Heart right ventricle (tissue), 16 donors: ENCODE measurements around the gene UBB. TPM values are rescaled to one million over a fixed set of nuclear protein-coding genes. Genes with fewer than 3 reads are reported as not detected.

Experiments
- ATAC-seq, 8 donors: fragments of 200-7000 bp; cut with Tn5 transposase; one replicate each; pipeline ENCODE4 v1.9.1; 2020; ENCODE audit warnings: mild to moderate bottlenecking in 8 of 8, moderate library complexity in 8 of 8, moderate number of reproducible peaks in 1 of 8
- DNase-seq, 2 donors: peaks; one replicate each; pipeline ENCODE4 v3.0.0-alpha.2; 2020
- H3K27ac ChIP-seq, 10 donors: fragments of 200-600 bp; sonication (generic) in 2 of 10; one replicate each; pipeline versions ENCODE4 v1.5.0 to v1.8.0; 2020 to 2022; ENCODE audit warnings: mild to moderate bottlenecking in 3 of 10
- H3K27me3 ChIP-seq, 7 donors: fragments of 200-600 bp; one replicate each; pipeline ENCODE4 v1.8.0; 2021 to 2022; ENCODE audit warnings: mild to moderate bottlenecking in 2 of 7
- H3K36me3 ChIP-seq, 9 donors: fragments of 200-600 bp; sonication (generic) in 1 of 9; one replicate each; pipeline versions ENCODE4 v1.5.0 to v1.8.0; 2020 to 2022; ENCODE audit warnings: mild to moderate bottlenecking in 2 of 9
- H3K4me1 ChIP-seq, 9 donors: fragments of 200-600 bp; sonication (generic) in 1 of 9; one replicate each; pipeline versions ENCODE4 v1.5.0 to v1.8.0; 2020 to 2022; ENCODE audit warnings: mild to moderate bottlenecking in 4 of 9
- H3K4me3 ChIP-seq, 10 donors: fragments of 200-600 bp; sonication (generic) in 2 of 10; one replicate each; pipeline versions ENCODE4 v1.5.0 to v1.8.0; 2020 to 2022; ENCODE audit warnings: mild to moderate bottlenecking in 7 of 10, moderate library complexity in 2 of 10
- H3K9me3 ChIP-seq, 11 donors: fragments of 200-600 bp in 10 of 11; sonication (generic) in 2 of 11; one replicate each; pipeline versions ENCODE4 v1.5.0 to v1.8.0; 2013 to 2022; ENCODE audit warnings: mild to moderate bottlenecking in 2 of 11, control low read depth in 1 of 11, moderate library complexity in 1 of 11
- WGBS, 2 donors: extraction: QIAGEN DNeasy Blood & Tissue Kit; methylation state at CpG; one replicate each; pipeline ENCODE4 v1.1.7; 2013; ENCODE audit warnings: inconsistent platforms in 1 of 2; 5-methylcytosine and 5-hydroxymethylcytosine counted together
- intact Hi-C, 10 donors: fragments of 100-400 bp; cut with DNase I; formaldehyde crosslinking; loops; one replicate each; pipeline versions ENCODE4 v1.11.1 to v1.14.2; 2022
- polyA plus RNA-seq, 2 donors: library from polyadenylated mRNA; stranded (reverse); fragments of 200-250 nt; gene quantifications; one replicate each; pipeline ENCODE4 v1.2.3, GENCODE V29; 2013
- total RNA-seq, 10 donors: library from RNA; stranded (reverse); fragmentation: NEBNext Ultra II Directional in 3 of 10; extraction: Animal tissue kit (Norgen Biotek cat#: 25700) in 3 of 10; gene quantifications; one replicate each; pipeline versions ENCODE4 v1.2.1 to v1.2.4, GENCODE V29; 2021 to 2023
- TF ChIP-seq, protein P1 (sequence below), 9 donors: fragments of 200-600 bp; sonication (generic) in 2 of 9; IDR thresholded peaks; one replicate each; pipeline versions ENCODE4 v1.5.0 to v1.8.0; 2021 to 2022; ENCODE audit warnings: antibody characterized with exemption in 9 of 9, mild to moderate bottlenecking in 5 of 9, moderate library complexity in 1 of 9
- donor health status: Arrhythmogenic right ventricular cardiomyopathy.
- donor health status: ischemic (EF 13 %, LVEDD 7.1; RV severe dilation, severe dysfunction).
- donor health status: healthy with polysubstance abuse.
- donor health status: DM: no; HTN: yes; CAD: no.
- donor health status: DM: no; HTN: no; CAD: no.
- donor health status: ischemic (EF 25% LVEDD 6.9; RV normal size, moderate dysfunction).
- donor health status: ischemic (EF 25% LVEDD 5.7; RV mildly dilated, moderate dysfunction).
- donor health status: healthy.
- donor health status: DM: yes; HTN: yes; CAD: no.
- donor health status: Ischemic cardiomyopathy.
- donor health status: ischemic (EF 35%, LVEDD 5.7; RV mildly dilated, moderate dysfunction).
- donor health status: nonischemic (EF 11% LVEDD 7.7; RV severe dilation, severe dysfunction).
- donor health status: DM: yes; HTN: yes; CAD: no.
- donor health status: PGD.
- donor health status: ischemic (EF 29% LVEDD 5.4; RV normal size, mild dysfunction).
- donor health status: nonischemic (EF 23%, LVEDD 6.1; RV moderate dilation, normal function).

The UBB gene
- total and polyA plus RNA-seq, 12 donors, result 400 to 2,151 (median 1,794) TPM

DNA sequence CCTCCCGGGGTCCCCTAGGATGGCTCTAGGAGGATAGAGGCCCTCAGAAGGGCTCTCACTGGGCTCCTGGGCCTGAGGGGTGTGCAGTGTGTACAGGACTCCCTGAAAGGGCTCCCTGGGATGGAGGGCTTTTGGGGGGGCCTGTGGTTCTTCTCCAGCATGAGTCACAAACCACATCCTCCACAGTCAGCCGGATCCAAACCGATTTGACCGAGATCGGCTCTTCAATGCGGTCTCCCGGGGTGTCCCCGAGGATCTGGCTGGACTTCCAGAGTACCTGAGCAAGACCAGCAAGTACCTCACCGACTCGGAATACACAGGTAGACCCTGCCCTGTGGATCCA lies 39.0 kb downstream of the UBB start:
- ATAC-seq (no peak), DNase-seq (no peak)
- WGBS, 2 donors, result 82 to 95% methylated on average over 10 of the region's 10 CpGs
- Histone ChIP-seq H3K27ac (peak overlapping the region in 3 of 10 donors; percentile 9 to 97 (median 19)), H3K4me3 (no peak overlapping the region), H3K4me1 (peaks cover 0 to 50% (median 31%) of the 10 kb centered on the region in 9 donors), H3K9me3 (no peaks in the 10 kb centered on the region), H3K27me3 (no peaks in the 10 kb centered on the region), H3K36me3 (peaks cover 0 to 74% (median 6%) of the 10 kb centered on the region in 9 donors)
- TF ChIP-seq, protein P1, sequence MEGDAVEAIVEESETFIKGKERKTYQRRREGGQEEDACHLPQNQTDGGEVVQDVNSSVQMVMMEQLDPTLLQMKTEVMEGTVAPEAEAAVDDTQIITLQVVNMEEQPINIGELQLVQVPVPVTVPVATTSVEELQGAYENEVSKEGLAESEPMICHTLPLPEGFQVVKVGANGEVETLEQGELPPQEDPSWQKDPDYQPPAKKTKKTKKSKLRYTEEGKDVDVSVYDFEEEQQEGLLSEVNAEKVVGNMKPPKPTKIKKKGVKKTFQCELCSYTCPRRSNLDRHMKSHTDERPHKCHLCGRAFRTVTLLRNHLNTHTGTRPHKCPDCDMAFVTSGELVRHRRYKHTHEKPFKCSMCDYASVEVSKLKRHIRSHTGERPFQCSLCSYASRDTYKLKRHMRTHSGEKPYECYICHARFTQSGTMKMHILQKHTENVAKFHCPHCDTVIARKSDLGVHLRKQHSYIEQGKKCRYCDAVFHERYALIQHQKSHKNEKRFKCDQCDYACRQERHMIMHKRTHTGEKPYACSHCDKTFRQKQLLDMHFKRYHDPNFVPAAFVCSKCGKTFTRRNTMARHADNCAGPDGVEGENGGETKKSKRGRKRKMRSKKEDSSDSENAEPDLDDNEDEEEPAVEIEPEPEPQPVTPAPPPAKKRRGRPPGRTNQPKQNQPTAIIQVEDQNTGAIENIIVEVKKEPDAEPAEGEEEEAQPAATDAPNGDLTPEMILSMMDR (IDR thresholded peaks at IDR 0.05), result no peak
- intact Hi-C loops, result loop anchor here in 2 of 10 donors (5.0 to 10.0 kb wide), 2 partner anchors 38 to 55 kb away; partner anchors contain the start of gene UBB (in 1 of the 2)

DNA sequence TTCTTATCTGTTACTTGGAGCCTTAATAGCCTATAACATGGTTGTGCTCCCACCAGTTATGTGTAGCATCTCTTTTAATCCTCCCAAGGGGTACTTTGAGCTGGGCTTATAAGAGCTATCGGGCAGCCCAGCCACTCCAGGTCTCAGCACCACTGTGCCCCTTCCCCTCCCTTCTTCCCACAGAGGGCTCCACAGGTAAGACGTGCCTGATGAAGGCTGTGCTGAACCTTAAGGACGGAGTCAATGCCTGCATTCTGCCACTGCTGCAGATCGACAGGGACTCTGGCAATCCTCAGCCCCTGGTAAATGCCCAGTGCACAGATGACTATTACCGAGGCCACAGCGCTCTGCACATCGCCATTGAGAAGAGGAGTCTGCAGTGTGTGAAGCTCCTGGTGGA lies 41.5 kb downstream of the UBB start:
- DNase-seq (no peak), ATAC-seq (no peak)
- TF ChIP-seq, protein P1 (IDR thresholded peaks at IDR 0.05), result no peak
- 92 to 94% methylated on average over 7 of the region's 7 CpGs for WGBS, 2 donors
- Histone ChIP-seq H3K4me3 (no peak overlapping the region), H3K36me3 (peaks cover 0 to 98% (median 6%) of the 10 kb centered on the region in 9 donors), H3K4me1 (peaks cover 0 to 34% (median 19%) of the 10 kb centered on the region in 9 donors), H3K27me3 (no peaks in the 10 kb centered on the region), H3K9me3 (no peaks in the 10 kb centered on the region), H3K27ac (no peak overlapping the region)
- intact Hi-C loops, result no loop called here

DNA sequence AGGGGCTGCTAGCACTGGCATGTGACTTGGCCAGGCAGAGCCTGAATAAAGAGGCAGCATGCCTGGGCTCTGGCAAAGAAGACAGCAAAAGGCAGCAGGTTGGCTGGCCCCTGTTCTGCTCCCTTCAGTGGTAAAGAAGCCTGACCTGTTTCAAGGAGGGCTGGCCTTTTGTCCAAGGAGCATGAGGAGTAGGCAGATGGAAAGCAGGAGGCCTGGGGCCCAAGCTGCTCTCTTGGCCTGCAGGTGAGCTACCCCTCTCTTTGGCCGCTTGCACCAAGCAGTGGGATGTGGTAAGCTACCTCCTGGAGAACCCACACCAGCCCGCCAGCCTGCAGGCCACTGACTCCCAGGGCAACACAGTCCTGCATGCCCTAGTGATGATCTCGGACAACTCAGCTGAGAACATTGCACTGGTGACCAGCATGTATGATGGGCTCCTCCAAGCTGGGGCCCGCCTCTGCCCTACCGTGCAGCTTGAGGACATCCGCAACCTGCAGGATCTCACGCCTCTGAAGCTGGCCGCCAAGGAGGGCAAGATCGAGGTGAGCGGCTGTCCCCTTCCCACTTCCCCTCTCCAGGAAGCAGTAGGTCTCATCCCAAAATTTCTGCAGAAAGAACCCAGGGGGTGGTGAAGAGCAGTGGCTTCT lies 42.5 kb downstream of the UBB start:
- Histone ChIP-seq H3K36me3 (peaks cover 0 to 98% (median 6%) of the 10 kb centered on the region in 9 donors), H3K27ac (no peak overlapping the region), H3K27me3 (no peaks in the 10 kb centered on the region), H3K4me1 (peaks cover 0 to 24% (median 11%) of the 10 kb centered on the region in 9 donors), H3K4me3 (no peak overlapping the region), H3K9me3 (no peaks in the 10 kb centered on the region)
- intact Hi-C loops, result no loop called here
- 89 to 92% methylated on average over 10 of the region's 10 CpGs for WGBS, 2 donors
- ATAC-seq, result no peak
- DNase-seq, result no peak
- TF ChIP-seq, protein P1 (IDR thresholded peaks at IDR 0.05), result no peak

DNA sequence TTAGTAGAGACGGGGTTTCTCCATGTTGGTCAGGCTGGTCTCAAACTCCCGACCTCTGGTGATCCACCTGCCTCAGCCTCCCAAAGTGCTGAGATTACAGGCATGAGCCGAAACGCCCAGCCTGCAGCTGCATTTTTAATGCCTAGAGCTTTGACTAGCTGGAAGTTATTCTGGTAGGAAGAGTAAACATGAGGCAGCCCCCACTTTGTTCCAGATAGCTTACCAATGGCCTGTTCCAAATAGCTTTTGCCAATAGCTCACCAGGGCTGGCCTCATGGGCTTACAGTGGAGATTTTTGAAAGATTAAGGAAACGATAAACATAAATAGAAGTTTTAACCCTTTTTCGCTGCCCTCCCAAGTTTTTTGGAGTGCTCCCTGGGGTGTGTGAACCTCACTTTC lies 44.3 kb downstream of the UBB start:
- peaks cover 0 to 6% (median 0%) of the 10 kb centered on the region in 9 donors for H3K4me1 ChIP-seq
- no peaks in the 10 kb centered on the region for H3K27me3 ChIP-seq
- H3K4me3 ChIP-seq, result no peak overlapping the region
- 65 to 91% methylated on average over 6 of the region's 6 CpGs for WGBS, 2 donors
- H3K27ac ChIP-seq, result no peak overlapping the region
- no peaks in the 10 kb centered on the region for H3K9me3 ChIP-seq
- ATAC-seq, result no peak
- DNase-seq, result no peak
- intact Hi-C loops, result no loop called here
- H3K36me3 ChIP-seq, result peaks cover 0 to 94% (median 3%) of the 10 kb centered on the region in 9 donors
- TF ChIP-seq, protein P1 (IDR thresholded peaks at IDR 0.05), result no peak
